AG09309 (cell line): ENCODE measurements around the gene CCBE1.
"Not testable (repeated sequence)": the region's sequence is repeated elsewhere in the genome, so short reads cannot be mapped to it uniquely, and the experiment has no call there.

Experiments used
- DNase-seq: peaks from one replicate; pipeline ENCODE4 v3.0.0-alpha.2; 2010; ENCODE audit warnings: low read depth
- H3K4me3 ChIP-seq: 2 replicates; pipeline ENCODE4 v1.5.1; 2011; ENCODE audit warnings: mild to moderate bottlenecking, low read depth, low read length, moderate library complexity; ENCODE audit not compliant: control insufficient read depth
- TF ChIP-seq, protein P1 (sequence below): IDR thresholded peaks from 2 replicates; pipeline ENCODE4 v1.5.1; 2011; ENCODE audit warnings: mild to moderate bottlenecking, low read depth, low read length, inconsistent platforms; ENCODE audit not compliant: insufficient read depth, control insufficient read depth; ENCODE audit errors: missing control alignments

The CCBE1 gene

DNA sequence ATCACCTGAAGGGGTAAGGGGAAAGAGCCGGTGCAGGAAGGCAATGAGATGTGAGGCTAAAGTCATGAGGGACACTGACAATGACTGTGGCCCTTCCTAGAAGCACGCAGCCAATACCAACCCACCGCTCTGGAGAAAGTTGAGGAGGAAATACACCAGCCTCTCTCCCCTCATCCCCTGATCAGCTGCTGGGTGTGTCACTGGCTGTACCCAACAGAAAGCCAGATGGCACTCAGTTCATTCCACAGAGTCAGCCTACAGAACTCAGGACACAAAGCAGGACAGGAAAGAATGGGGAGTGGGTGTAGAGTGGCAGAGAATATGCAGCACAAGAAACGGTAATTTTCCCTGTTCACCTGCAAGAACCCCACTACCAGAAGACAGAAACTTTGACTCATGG is 29.7 kb downstream of the CCBE1 start:
- TF ChIP-seq, protein P1, sequence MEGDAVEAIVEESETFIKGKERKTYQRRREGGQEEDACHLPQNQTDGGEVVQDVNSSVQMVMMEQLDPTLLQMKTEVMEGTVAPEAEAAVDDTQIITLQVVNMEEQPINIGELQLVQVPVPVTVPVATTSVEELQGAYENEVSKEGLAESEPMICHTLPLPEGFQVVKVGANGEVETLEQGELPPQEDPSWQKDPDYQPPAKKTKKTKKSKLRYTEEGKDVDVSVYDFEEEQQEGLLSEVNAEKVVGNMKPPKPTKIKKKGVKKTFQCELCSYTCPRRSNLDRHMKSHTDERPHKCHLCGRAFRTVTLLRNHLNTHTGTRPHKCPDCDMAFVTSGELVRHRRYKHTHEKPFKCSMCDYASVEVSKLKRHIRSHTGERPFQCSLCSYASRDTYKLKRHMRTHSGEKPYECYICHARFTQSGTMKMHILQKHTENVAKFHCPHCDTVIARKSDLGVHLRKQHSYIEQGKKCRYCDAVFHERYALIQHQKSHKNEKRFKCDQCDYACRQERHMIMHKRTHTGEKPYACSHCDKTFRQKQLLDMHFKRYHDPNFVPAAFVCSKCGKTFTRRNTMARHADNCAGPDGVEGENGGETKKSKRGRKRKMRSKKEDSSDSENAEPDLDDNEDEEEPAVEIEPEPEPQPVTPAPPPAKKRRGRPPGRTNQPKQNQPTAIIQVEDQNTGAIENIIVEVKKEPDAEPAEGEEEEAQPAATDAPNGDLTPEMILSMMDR: no peak
- no peak for DNase-seq
- no peak overlapping the region for H3K4me3 ChIP-seq

DNA sequence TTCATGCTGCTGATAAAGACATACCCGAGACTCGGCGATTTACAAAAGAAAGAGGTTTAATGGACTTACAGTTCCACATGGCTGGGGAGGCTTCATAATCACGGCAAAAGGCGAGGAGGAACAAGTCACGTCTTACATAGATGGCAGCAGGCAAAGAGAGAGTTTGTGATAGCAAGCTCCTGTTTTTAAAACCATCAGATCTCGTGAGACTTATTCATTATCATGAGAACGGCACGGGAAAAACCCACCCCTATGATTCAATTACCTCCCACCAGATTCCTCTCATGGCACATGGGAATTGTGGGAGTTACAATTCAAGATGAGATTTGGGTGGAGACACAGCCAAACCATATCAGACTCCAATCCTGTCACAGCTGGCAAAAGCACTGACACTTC is 31.2 kb downstream of the CCBE1 start:
- DNase-seq, H3K4me3 ChIP-seq: not testable (repeated sequence)

DNA sequence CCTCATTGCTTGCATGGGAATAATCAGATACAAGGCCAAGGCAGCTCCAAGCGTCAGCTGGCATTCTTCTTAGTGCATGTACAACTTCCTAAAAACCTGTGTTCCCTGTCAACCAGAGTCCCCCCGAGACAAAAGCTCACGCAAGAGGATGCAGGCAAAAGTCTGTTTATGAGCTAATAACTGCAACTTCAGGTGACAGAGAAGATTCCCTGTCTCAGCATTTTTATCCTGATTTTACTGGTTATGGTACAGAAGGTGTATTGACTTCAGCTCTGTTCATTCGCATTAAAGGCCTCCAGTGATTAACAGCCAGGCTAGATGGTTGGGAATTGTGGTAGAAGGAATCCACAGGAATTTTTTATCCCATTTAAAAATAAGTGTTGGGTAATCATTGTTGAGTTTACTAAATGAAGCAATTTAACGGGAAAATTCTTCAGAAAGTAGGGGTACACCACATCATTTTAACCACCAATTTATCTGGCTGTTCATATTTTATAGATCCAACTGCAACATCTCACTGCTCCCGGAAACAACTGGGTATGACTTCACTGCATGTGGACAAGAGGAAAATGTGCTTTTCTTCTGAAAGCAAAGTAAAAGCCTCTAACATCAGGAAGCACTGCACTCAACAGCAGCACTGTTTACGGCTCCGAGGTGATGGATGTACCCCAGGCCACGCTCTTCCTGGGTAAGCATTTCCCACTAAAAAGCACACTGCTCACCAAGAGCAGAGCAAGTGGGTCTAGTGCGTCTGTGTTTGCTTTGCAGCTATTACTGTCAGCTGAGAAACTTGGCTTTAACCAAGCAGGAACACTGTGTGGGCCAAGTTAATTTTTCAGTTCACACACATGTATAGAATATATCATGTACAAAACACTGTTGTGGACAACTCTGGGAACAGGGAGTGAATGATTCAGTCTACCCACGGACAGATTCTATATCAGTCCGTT is 31.9 kb downstream of the CCBE1 start:
- H3K4me3 ChIP-seq: no peak overlapping the region
- TF ChIP-seq, protein P1: no peak
- peak; percentile 73 for DNase-seq

DNA sequence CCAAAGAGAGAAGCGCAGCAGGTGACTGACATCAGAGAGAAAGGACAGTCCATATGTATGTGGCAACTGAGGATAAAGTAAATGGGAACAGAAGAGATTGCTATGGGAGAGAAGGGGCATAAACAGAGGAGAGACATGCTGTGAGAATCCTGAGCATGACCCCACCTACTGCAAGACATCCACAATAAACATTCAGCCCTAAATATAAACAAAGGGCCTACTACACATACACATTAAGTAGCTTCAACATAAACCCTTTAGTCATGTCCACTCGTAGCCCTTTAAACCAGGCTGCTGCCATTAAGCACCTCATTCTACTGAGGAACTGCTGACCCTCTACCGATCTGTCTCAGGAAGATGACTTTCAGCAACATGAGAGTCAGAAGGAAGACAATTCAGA is 32.9 kb downstream of the CCBE1 start:
- no peak for DNase-seq
- TF ChIP-seq, protein P1: no peak

DNA sequence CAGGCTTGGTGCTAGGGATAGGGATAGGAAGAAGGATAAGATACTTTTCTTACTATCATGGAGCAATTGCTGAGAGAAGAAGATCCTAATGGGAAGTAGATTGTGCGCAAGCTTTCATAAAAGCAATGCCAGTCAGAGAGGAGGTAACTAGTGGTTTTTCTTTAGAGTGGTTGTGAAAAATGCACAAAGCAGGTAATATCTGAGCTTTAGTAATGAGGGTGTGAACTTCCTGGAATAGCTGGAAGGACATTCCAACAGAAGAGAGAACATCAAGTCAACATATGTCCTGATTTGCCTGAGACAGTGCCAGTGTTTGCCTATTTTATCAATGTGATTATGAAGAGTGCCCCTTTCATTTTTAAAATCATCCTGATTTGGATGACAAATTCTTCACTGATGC is 34.1 kb downstream of the CCBE1 start:
- no peak overlapping the region for H3K4me3 ChIP-seq
- TF ChIP-seq, protein P1: no peak
- no peak for DNase-seq

More for the DNA sequence above, 32.9 kb downstream of the CCBE1 start:
- no peak overlapping the region for H3K4me3 ChIP-seq

DNA sequence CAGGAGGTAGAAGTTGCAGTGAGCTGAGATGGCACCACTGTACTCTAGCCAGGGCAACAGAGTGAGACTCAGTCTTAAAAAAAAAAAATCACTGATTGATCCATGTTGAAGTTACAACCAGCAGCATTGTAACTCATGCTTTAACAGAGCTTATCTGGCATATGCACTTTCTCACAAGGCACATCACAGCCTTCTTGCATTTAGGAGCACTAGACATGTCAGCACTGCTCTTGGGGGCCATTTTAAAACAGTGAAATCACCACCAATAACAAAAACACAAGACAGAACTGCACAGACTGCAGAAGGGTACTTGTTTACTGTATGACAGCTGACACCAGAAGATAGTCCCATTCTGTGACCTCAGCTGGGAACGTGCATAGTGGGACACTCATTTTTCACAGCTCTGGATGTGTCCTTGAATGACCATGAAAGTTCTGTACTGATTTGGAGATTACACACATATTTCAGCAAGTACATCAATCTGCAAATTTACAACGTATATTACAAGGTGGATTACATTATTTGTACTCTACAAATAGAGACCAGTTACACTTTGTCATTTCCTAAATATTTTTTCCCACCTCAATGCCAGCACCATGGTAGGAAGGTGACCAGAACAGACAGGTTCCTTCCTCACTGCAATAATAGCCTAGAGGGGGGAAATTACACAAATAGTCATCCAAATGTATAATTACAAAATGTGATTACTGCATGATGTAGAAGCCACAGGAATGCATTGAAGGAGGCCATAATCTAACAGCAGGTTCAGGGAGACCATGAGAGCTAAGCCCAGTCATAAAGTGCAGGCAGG is 35.1 kb downstream of the CCBE1 start:
- TF ChIP-seq, protein P1: no peak
- H3K4me3 ChIP-seq: no peak overlapping the region
- DNase-seq: no peak
